Peyer's patch (tissue), 4 donors: ENCODE data around the gene SYNDIG1. TPM values are rescaled to one million over a fixed set of nuclear protein-coding genes. Genes with fewer than 3 reads are reported as not detected.
A peak's percentile ranks its signal among the peaks of the same experiment; 100 is the strongest.

ENCODE experiments used
- DNase-seq, 3 donors: peaks; one replicate each; pipeline ENCODE4 v3.0.0-alpha.2; 2017 to 2019
- H3K27ac ChIP-seq, 4 donors: fragments of 200-600 bp; sonication (generic); one replicate each; pipeline ENCODE4 v1.5.1; 2016 to 2019
- H3K27me3 ChIP-seq, 2 donors: fragments of 200-600 bp; sonication (generic); one replicate each; pipeline ENCODE4 v1.5.1; 2019
- H3K36me3 ChIP-seq, 3 donors: fragments of 200-600 bp; sonication (generic); one replicate each; pipeline ENCODE4 v1.5.1; 2016 to 2019
- H3K4me1 ChIP-seq, 4 donors: fragments of 200-600 bp; sonication (generic); one replicate each; pipeline ENCODE4 v1.5.1; 2016 to 2019
- H3K4me3 ChIP-seq, 4 donors: fragments of 200-600 bp; sonication (generic); 1 replicate in 3 of 4; 2 replicates in 1 of 4; pipeline ENCODE4 v1.5.1; 2016 to 2019; ENCODE audit warnings: mild to moderate bottlenecking in 1 of 4
- H3K9me3 ChIP-seq, 4 donors: fragments of 200-600 bp; sonication (generic); one replicate each; pipeline ENCODE4 v1.5.1; 2016 to 2019; ENCODE audit warnings: mild to moderate bottlenecking in 1 of 4
- CTCF ChIP-seq, 6 experiments: fragments of 450-650 bp in 4 of 6; fragments of 200-600 bp in 2 of 6; sonication (generic) in 1 of 6; IDR thresholded peaks; one replicate each; pipeline ENCODE4 v1.5.1; 2017 to 2019; ENCODE audit warnings: antibody characterized with exemption in 6 of 6, mild to moderate bottlenecking in 3 of 6, moderate library complexity in 1 of 6
- POLR2A ChIP-seq, 2 donors: fragments of 450-650 bp; IDR thresholded peaks; one replicate each; pipeline ENCODE4 v1.5.1; 2017; ENCODE audit warnings: antibody characterized with exemption in 2 of 2, mild to moderate bottlenecking in 2 of 2, moderate library complexity in 2 of 2
- total RNA-seq, 4 donors: library from RNA; depleted of rRNA; stranded (reverse); fragments of >200 nt; gene quantifications; one replicate each; pipeline ENCODE4 v1.1.0, GENCODE V29; 2016

The SYNDIG1 gene
- total RNA-seq, 4 donors from 2014 or later = 0.76 to 1.7 TPM; not detected in 2

GRCh38 chr20:24675651-24676352, 206.4 kb downstream of the SYNDIG1 start:
- Histone ChIP-seq H3K4me1 (no peaks in the 10 kb centered on the region), H3K27me3 (no peaks in the 10 kb centered on the region), H3K4me3 (no peak overlapping the region), H3K9me3 (no peaks in the 10 kb centered on the region), H3K36me3 (no peaks in the 10 kb centered on the region), H3K27ac (no peak overlapping the region)
- TF ChIP-seq POLR2A (IDR thresholded peaks at IDR 0.05) = no peak
- no peak for TF ChIP-seq CTCF (IDR thresholded peaks at IDR 0.05)
- no peak for DNase-seq

GRCh38 chr20:24676353-24676977, 207.0 kb downstream of the SYNDIG1 start:
- TF ChIP-seq POLR2A (IDR thresholded peaks at IDR 0.05) = no peak
- TF ChIP-seq CTCF (IDR thresholded peaks at IDR 0.05) = no peak
- peak in 1 of 3 donors; percentile 44 for DNase-seq
- H3K36me3 ChIP-seq = no peaks in the 10 kb centered on the region

GRCh38 chr20:24676978-24677370, 207.5 kb downstream of the SYNDIG1 start:
- H3K27me3 ChIP-seq = no peaks in the 10 kb centered on the region
- DNase-seq = peak in 1 of 3 donors; percentile 16
- no peak for TF ChIP-seq POLR2A (IDR thresholded peaks at IDR 0.05)
- TF ChIP-seq CTCF (IDR thresholded peaks at IDR 0.05) = no peak

More at GRCh38 chr20:24676353-24676977, 207.0 kb downstream of the SYNDIG1 start:
- H3K27ac ChIP-seq = no peak overlapping the region
- no peak overlapping the region for H3K4me3 ChIP-seq
- H3K9me3 ChIP-seq = no peaks in the 10 kb centered on the region
- H3K4me1 ChIP-seq = no peaks in the 10 kb centered on the region
- H3K27me3 ChIP-seq = no peaks in the 10 kb centered on the region

GRCh38 chr20:24677626-24678315, 208.3 kb downstream of the SYNDIG1 start:
- Histone ChIP-seq H3K36me3 (no peaks in the 10 kb centered on the region), H3K4me3 (no peak overlapping the region), H3K27ac (no peak overlapping the region), H3K4me1 (no peaks in the 10 kb centered on the region), H3K27me3 (no peaks in the 10 kb centered on the region), H3K9me3 (no peaks in the 10 kb centered on the region)
- DNase-seq = peak in 1 of 3 donors; percentile 16
- TF ChIP-seq CTCF (IDR thresholded peaks at IDR 0.05) (no peak), POLR2A (IDR thresholded peaks at IDR 0.05) (no peak)

More at GRCh38 chr20:24676978-24677370, 207.5 kb downstream of the SYNDIG1 start:
- no peak overlapping the region for H3K27ac ChIP-seq
- H3K9me3 ChIP-seq = no peaks in the 10 kb centered on the region
- H3K4me1 ChIP-seq = no peaks in the 10 kb centered on the region
- H3K36me3 ChIP-seq = no peaks in the 10 kb centered on the region
- no peak overlapping the region for H3K4me3 ChIP-seq

GRCh38 chr20:24678351-24679106, 209.1 kb downstream of the SYNDIG1 start:
- Histone ChIP-seq H3K27me3 (no peaks in the 10 kb centered on the region), H3K4me1 (no peaks in the 10 kb centered on the region), H3K36me3 (no peaks in the 10 kb centered on the region), H3K27ac (no peak overlapping the region), H3K4me3 (no peak overlapping the region), H3K9me3 (no peaks in the 10 kb centered on the region)
- peak in 1 of 3 donors; percentile 19 for DNase-seq
- TF ChIP-seq POLR2A (IDR thresholded peaks at IDR 0.05) (no peak), CTCF (IDR thresholded peaks at IDR 0.05) (no peak)
